AG09309 (cell line): ENCODE data around the gene CYP4F2.
"Not testable (repeated sequence)": the region's sequence is repeated elsewhere in the genome, so short reads cannot be mapped to it uniquely, and the experiment has no call there.

ENCODE experiments used
- DNase-seq: peaks from one replicate; pipeline ENCODE4 v3.0.0-alpha.2; 2010; ENCODE audit warnings: low read depth
- H3K4me3 ChIP-seq: 2 replicates; pipeline ENCODE4 v1.5.1; 2011; ENCODE audit warnings: mild to moderate bottlenecking, low read depth, low read length, moderate library complexity; ENCODE audit not compliant: control insufficient read depth
- CTCF ChIP-seq: IDR thresholded peaks from 2 replicates; pipeline ENCODE4 v1.5.1; 2011; ENCODE audit warnings: mild to moderate bottlenecking, low read depth, low read length, inconsistent platforms; ENCODE audit not compliant: insufficient read depth, control insufficient read depth; ENCODE audit errors: missing control alignments

CYP4F2 gene

GRCh38 chr19:15860522-15860921 lies 37.4 kb downstream of the CYP4F2 start:
- DNase-seq, result no peak
- no peak overlapping the region for H3K4me3 ChIP-seq
- no peak for TF ChIP-seq CTCF

GRCh38 chr19:15859187-15859586 lies 38.7 kb downstream of the CYP4F2 start:
- H3K4me3 ChIP-seq, result no peak overlapping the region
- DNase-seq, result no peak
- no peak for TF ChIP-seq CTCF

- no peak overlapping the region for H3K4me3 ChIP-seq
- no peak for TF ChIP-seq CTCF
- no peak for DNase-seq
These were observed 47.5 kb downstream of the CYP4F2 start for GRCh38 chr19:15850385-15850784.

- no peak for DNase-seq
- TF ChIP-seq CTCF, result no peak
- H3K4me3 ChIP-seq, result no peak overlapping the region
These were observed 51.0 kb downstream of the CYP4F2 start for GRCh38 chr19:15846923-15847322.

- DNase-seq, H3K4me3 ChIP-seq: not testable (repeated sequence)
These were observed 54.0 kb downstream of the CYP4F2 start for GRCh38 chr19:15843894-15844222.

GRCh38 chr19:15843203-15843893 lies 54.5 kb downstream of the CYP4F2 start:
- no peak for DNase-seq
- TF ChIP-seq CTCF, result no peak
- no peak overlapping the region for H3K4me3 ChIP-seq

GRCh38 chr19:15841875-15842569 lies 55.9 kb downstream of the CYP4F2 start:
- TF ChIP-seq CTCF, result no peak
- no peak for DNase-seq
- H3K4me3 ChIP-seq, result no peak overlapping the region
